PC-9 (cell line): ENCODE measurements around the gene BCL11A. TPM values are rescaled to one million over a fixed set of nuclear protein-coding genes. Genes with fewer than 3 reads are reported as not detected.

ENCODE experiments used
- BruUV-seq: library from RNA; stranded (reverse); fragments of 400-500 nt; replicated peaks from 2 replicates; lab custom pipeline; 2021; lab: Mats Ljungman, UMichigan
- CTCF ChIA-PET: fragments of 300-600 bp; sonication (Branson Sonifier 250); formaldehyde crosslinking; loops from one replicate; lab custom pipeline; 2022; ENCODE audit warnings: antibody characterized with exemption; lab: Charles Lee
- POLR2A ChIA-PET: fragments of 300-600 bp; sonication (Branson Sonifier 250); formaldehyde crosslinking; loops from one replicate; lab custom pipeline; 2022; ENCODE audit warnings: antibody characterized with exemption; ENCODE audit not compliant: unreplicated experiment; lab: Charles Lee
- DNase-seq, 2 experiments: peaks; one replicate each; pipeline versions ENCODE4 v3.0.0 to v3.0.0-alpha.2; 2015 to 2022; ENCODE audit warnings: mixed read lengths in 1 of 2
- H2AFZ ChIP-seq: fragments of 200-600 bp; sonication (generic); 2 replicates; pipeline ENCODE4 v1.8.1; 2017; ENCODE audit warnings: antibody characterized with exemption
- H3F3A ChIP-seq: fragments of 200-600 bp; sonication (generic); 2 replicates; pipeline ENCODE4 v1.8.1; 2017; ENCODE audit warnings: antibody characterized with exemption, mild to moderate bottlenecking, low read depth; ENCODE audit not compliant: insufficient read depth
- H3K27ac ChIP-seq: fragments of 200-600 bp; sonication (generic); 2 replicates; pipeline ENCODE4 v1.6.1; 2016; ENCODE audit warnings: mixed run types
- H3K27me3 ChIP-seq: fragments of 200-600 bp; sonication (generic); 2 replicates; pipeline ENCODE4 v1.6.1; 2016; ENCODE audit warnings: low read depth, mixed run types; ENCODE audit not compliant: insufficient read depth
- H3K36me3 ChIP-seq: fragments of 200-600 bp; sonication (generic); 2 replicates; pipeline ENCODE4 v1.6.1; 2016; ENCODE audit warnings: low read depth, mixed run types
- H3K4me1 ChIP-seq: fragments of 200-600 bp; sonication (generic); replicated peaks from 2 replicates; pipeline ENCODE4 v1.6.1; 2016; ENCODE audit warnings: mixed run types; ENCODE audit not compliant: insufficient read depth
- H3K4me2 ChIP-seq: fragments of 200-600 bp; sonication (generic); 2 replicates; pipeline ENCODE4 v1.6.1; 2017; ENCODE audit warnings: mixed run types
- H3K4me3 ChIP-seq: fragments of 200-600 bp; sonication (generic); 2 replicates; pipeline ENCODE4 v1.6.1; 2016; ENCODE audit warnings: mixed run types
- H3K79me2 ChIP-seq: fragments of 200-600 bp; sonication (generic); 2 replicates; pipeline ENCODE4 v1.6.1; 2017; ENCODE audit warnings: low read depth, mixed run types
- H3K9me2 ChIP-seq: fragments of 200-600 bp; sonication (generic); 2 replicates; pipeline ENCODE4 v1.8.1; 2017; ENCODE audit warnings: mild to moderate bottlenecking; ENCODE audit not compliant: insufficient read depth
- H3K9me3 ChIP-seq: fragments of 200-600 bp; sonication (generic); 2 replicates; pipeline ENCODE4 v1.8.1; 2016; ENCODE audit warnings: low read depth; ENCODE audit not compliant: insufficient read depth
- H4K20me1 ChIP-seq: fragments of 200-600 bp; sonication (generic); 2 replicates; pipeline ENCODE4 v1.8.1; 2017; ENCODE audit not compliant: insufficient read depth
- EZH2 ChIP-seq: fragments of 200-600 bp; sonication (generic); IDR thresholded peaks from 2 replicates; pipeline ENCODE4 v1.8.0; 2017; ENCODE audit warnings: antibody characterized with exemption, low read depth
- intact Hi-C: fragments of 100-400 bp; cut with micrococcal nuclease; formaldehyde crosslinking; loops from one replicate; pipeline ENCODE4 v1.10.0; 2022; ENCODE audit not compliant: unreplicated experiment
- total RNA-seq: library from RNA; stranded (reverse); gene quantifications from 2 replicates; pipeline ENCODE4 v1.2.3, GENCODE V29; 2021
- TF ChIP-seq, protein P1 (sequence below): fragments of 200-600 bp; sonication (generic); conservative IDR thresholded peaks from 2 replicates; pipeline ENCODE4 v1.6.1; 2017; ENCODE audit warnings: mixed run types, antibody characterized with exemption, mild to moderate bottlenecking, moderate library complexity

The BCL11A gene
- total RNA-seq, 1 experiment from 2014 or later, result not detected

DNA sequence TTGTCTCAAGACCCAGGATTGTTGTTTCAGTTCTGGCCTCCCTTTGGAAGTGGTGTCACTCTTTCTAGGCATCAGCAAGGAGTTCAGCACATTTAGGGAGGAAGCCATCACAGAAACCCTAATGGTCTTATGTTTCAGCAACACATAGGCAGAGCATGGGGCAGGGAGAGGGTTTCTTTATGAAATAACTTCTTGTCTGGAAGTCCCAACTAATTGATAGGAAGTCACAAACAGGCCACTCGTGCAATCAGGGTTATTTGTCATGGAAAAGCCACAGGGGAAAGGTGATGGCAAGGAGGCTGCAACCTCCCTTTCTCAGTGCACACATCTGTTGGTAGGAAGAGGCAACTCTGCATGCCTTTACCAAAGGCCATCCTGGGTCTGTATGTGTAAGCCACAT lies 103.0 kb downstream of the BCL11A start:
- no peaks in the 10 kb centered on the region for H3K36me3 ChIP-seq
- no peak overlapping the region for H3K4me3 ChIP-seq
- no peaks in the 10 kb centered on the region for H3F3A ChIP-seq
- no TSS peak for BruUV-seq
- intact Hi-C loops, result no loop called here
- no peaks in the 10 kb centered on the region for H3K4me1 ChIP-seq
- TF ChIP-seq EZH2, result no peak
- TF ChIP-seq, protein P1, sequence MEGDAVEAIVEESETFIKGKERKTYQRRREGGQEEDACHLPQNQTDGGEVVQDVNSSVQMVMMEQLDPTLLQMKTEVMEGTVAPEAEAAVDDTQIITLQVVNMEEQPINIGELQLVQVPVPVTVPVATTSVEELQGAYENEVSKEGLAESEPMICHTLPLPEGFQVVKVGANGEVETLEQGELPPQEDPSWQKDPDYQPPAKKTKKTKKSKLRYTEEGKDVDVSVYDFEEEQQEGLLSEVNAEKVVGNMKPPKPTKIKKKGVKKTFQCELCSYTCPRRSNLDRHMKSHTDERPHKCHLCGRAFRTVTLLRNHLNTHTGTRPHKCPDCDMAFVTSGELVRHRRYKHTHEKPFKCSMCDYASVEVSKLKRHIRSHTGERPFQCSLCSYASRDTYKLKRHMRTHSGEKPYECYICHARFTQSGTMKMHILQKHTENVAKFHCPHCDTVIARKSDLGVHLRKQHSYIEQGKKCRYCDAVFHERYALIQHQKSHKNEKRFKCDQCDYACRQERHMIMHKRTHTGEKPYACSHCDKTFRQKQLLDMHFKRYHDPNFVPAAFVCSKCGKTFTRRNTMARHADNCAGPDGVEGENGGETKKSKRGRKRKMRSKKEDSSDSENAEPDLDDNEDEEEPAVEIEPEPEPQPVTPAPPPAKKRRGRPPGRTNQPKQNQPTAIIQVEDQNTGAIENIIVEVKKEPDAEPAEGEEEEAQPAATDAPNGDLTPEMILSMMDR, result no peak
- POLR2A ChIA-PET, result no interaction called here
- H3K9me3 ChIP-seq, result no peaks in the 10 kb centered on the region; the same call in 1 of the 2 replicates
- no peaks in the 10 kb centered on the region for H3K79me2 ChIP-seq
- peaks cover 79% of the 10 kb centered on the region for H3K27me3 ChIP-seq
- H3K9me2 ChIP-seq, result no peaks in the 10 kb centered on the region
- H3K27ac ChIP-seq, result no peak overlapping the region
- CTCF ChIA-PET, result no interaction called here
- no peak overlapping the region for H3K4me2 ChIP-seq
- no peak overlapping the region for H2AFZ ChIP-seq
- no peak for DNase-seq
- no peaks in the 10 kb centered on the region for H4K20me1 ChIP-seq

DNA sequence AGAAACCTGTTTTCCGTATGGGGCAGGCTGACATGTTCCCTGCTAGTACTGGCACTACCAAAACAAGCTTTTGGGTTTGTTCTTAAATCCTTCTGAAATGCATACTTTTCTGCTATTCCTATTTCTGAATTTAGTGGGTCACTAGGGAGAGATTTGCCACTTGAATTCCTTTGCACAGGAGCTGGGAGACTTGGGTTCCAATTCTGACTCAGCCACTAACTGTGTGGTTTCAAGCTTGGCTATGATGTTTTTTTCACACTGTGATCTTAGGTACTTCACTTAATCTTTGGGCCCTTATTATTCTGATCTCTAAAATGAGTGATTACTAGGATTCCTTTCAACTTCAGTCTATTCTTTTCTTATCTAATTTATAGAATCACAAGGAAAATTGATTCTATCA lies 105.5 kb downstream of the BCL11A start:
- H3F3A ChIP-seq, result no peaks in the 10 kb centered on the region
- H3K79me2 ChIP-seq, result no peaks in the 10 kb centered on the region
- H3K9me3 ChIP-seq, result no peaks in the 10 kb centered on the region; the same call in 1 of the 2 replicates
- no peak overlapping the region for H3K27ac ChIP-seq
- no peak overlapping the region for H2AFZ ChIP-seq
- CTCF ChIA-PET, result no interaction called here
- H4K20me1 ChIP-seq, result no peaks in the 10 kb centered on the region
- POLR2A ChIA-PET, result no interaction called here
- BruUV-seq, result no TSS peak
- intact Hi-C loops, result no loop called here
- no peaks in the 10 kb centered on the region for H3K9me2 ChIP-seq
- no peak for DNase-seq
- H3K4me3 ChIP-seq, result no peak overlapping the region
- H3K36me3 ChIP-seq, result no peaks in the 10 kb centered on the region
- TF ChIP-seq, protein P1, result no peak
- no peak for TF ChIP-seq EZH2
- peaks cover 72% of the 10 kb centered on the region for H3K27me3 ChIP-seq
- H3K4me2 ChIP-seq, result no peak overlapping the region
- no peaks in the 10 kb centered on the region for H3K4me1 ChIP-seq

DNA sequence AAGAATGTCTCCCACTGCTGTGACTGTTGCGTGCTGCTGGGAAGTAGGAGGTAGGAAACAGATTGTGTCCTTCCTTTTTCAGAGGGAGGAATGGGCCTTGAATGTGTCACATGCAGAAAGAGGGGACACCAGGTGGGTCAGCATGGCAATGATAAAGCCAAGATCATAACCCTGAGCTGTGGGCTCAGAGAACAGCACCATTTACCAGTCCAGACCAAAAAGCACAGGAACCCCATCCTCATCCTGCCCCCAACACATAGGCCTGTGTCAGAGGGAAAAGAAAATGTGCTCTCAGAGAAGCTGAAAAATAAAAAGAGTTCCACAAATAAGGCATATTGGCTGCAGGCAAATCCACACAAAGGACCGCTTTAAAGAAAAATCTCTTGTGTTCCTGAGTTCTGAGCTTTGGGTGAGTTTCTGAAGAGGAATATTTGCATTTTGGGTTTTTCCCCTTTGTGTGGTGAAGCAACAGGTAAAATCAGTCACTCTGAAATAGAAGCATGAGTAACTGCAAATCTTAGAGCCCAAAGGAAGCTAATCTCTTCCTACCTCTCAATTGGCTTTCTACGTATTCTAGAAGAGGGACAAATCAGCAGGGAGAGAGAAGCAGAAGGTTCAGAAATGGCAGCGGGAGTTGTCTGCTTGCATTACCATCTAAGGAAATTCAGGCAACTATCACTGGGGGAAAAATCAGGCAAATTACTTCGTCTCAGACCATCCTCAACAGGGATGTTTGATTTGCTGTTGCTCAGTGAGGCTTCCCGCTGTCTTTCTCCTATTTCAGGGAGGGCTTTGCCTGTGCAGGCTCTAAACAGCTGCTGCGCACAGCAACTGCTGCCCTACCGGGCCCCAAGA lies 106.8 kb downstream of the BCL11A start:
- Histone ChIP-seq H3F3A (no peaks in the 10 kb centered on the region), H3K9me3 (no peaks in the 10 kb centered on the region; the same call in 1 of the 2 replicates), H3K79me2 (no peaks in the 10 kb centered on the region), H3K4me1 (no peaks in the 10 kb centered on the region), H4K20me1 (no peaks in the 10 kb centered on the region), H2AFZ (no peak overlapping the region), H3K4me3 (no peak overlapping the region), H3K4me2 (no peak overlapping the region), H3K27me3 (peaks cover 73% of the 10 kb centered on the region), H3K27ac (no peak overlapping the region), H3K36me3 (no peaks in the 10 kb centered on the region), H3K9me2 (no peaks in the 10 kb centered on the region)
- CTCF ChIA-PET, result no interaction called here
- DNase-seq, result no peak
- intact Hi-C loops, result no loop called here
- BruUV-seq, result no TSS peak
- POLR2A ChIA-PET, result no interaction called here
- no peak for TF ChIP-seq EZH2
- TF ChIP-seq, protein P1, result no peak
